Measurements from ENCODE around the gene ARF6. TPM values are rescaled to one million over a fixed set of nuclear protein-coding genes. Genes with fewer than 3 reads are reported as not detected.

The ARF6 gene
- total and polyA plus RNA-seq, 9 of the 15 experiments (the other 6 are each of a cell fraction or from before 2014, with no cell fraction given) = 15.3 to 35.2 (median 24.9) TPM

DNA sequence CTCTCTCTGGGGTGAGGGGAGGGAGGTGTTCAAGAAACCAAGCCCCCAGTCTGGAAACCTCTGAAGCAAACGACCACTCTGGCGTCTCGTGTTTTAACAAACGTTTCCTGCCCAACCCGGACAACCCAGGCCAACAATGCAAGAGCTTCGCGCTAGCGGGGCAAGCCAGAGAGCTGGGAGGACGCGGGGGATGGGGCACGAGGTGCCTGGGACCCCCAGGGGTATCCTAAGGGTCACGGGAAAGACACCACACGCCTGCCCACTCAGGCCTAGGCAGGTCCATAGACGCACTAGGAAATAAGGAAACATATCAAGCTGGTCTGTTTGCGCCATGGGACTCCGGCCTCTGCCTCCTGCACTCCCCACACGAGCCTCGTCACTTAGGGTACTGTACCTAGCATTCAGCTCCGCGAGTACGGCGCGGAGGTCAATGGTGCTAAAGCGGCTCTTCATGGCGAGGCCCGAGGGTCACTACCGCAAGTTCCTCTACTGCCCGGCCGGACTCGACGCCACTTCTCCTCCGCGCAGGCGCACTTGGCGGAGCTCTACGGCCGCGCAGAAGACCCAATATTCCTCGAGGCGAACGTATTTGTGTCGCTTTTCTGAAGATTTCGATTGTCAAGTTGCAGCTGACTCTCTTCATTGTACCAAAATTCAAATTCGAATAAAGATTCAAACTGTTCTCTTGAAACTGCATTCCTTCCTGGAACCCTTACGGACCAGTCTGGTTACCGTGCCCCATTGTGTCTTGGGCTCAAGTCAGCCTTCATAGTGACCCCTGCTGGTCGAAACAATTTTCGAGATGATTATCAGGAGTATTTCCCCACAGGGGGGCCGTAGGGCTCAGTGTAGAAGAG is 40.4 kb upstream of the ARF6 start, which contains the start of gene NEMF (continued):
- TF ChIP-seq, protein P1, sequence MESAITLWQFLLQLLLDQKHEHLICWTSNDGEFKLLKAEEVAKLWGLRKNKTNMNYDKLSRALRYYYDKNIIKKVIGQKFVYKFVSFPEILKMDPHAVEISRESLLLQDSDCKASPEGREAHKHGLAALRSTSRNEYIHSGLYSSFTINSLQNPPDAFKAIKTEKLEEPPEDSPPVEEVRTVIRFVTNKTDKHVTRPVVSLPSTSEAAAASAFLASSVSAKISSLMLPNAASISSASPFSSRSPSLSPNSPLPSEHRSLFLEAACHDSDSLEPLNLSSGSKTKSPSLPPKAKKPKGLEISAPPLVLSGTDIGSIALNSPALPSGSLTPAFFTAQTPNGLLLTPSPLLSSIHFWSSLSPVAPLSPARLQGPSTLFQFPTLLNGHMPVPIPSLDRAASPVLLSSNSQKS (CRISPR knock-in tag; IDR thresholded peaks at IDR 0.05) = no peak
- peak; percentile 66 for TF ChIP-seq POLR2B (IDR thresholded peaks at IDR 0.05; ENCODE audit: low read depth, partially characterized antibody)
- no peak for TF ChIP-seq ZNF175 (CRISPR knock-in tag; IDR thresholded peaks at IDR 0.05; ENCODE audit: low read depth)
- no peak for TF ChIP-seq PTTG1 (tag; IDR thresholded peaks at IDR 0.05; ENCODE audit: low read depth)
- no peak for TF ChIP-seq NUFIP1 (IDR thresholded peaks at IDR 0.05; ENCODE audit: partially characterized antibody)
- TF ChIP-seq, protein P2, sequence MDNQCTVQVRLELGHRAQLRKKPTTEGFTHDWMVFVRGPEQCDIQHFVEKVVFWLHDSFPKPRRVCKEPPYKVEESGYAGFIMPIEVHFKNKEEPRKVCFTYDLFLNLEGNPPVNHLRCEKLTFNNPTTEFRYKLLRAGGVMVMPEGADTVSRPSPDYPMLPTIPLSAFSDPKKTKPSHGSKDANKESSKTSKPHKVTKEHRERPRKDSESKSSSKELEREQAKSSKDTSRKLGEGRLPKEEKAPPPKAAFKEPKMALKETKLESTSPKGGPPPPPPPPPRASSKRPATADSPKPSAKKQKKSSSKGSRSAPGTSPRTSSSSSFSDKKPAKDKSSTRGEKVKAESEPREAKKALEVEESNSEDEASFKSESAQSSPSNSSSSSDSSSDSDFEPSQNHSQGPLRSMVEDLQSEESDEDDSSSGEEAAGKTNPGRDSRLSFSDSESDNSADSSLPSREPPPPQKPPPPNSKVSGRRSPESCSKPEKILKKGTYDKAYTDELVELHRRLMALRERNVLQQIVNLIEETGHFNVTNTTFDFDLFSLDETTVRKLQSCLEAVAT (IDR thresholded peaks at IDR 0.05) = no peak
- TF ChIP-seq, protein P3, sequence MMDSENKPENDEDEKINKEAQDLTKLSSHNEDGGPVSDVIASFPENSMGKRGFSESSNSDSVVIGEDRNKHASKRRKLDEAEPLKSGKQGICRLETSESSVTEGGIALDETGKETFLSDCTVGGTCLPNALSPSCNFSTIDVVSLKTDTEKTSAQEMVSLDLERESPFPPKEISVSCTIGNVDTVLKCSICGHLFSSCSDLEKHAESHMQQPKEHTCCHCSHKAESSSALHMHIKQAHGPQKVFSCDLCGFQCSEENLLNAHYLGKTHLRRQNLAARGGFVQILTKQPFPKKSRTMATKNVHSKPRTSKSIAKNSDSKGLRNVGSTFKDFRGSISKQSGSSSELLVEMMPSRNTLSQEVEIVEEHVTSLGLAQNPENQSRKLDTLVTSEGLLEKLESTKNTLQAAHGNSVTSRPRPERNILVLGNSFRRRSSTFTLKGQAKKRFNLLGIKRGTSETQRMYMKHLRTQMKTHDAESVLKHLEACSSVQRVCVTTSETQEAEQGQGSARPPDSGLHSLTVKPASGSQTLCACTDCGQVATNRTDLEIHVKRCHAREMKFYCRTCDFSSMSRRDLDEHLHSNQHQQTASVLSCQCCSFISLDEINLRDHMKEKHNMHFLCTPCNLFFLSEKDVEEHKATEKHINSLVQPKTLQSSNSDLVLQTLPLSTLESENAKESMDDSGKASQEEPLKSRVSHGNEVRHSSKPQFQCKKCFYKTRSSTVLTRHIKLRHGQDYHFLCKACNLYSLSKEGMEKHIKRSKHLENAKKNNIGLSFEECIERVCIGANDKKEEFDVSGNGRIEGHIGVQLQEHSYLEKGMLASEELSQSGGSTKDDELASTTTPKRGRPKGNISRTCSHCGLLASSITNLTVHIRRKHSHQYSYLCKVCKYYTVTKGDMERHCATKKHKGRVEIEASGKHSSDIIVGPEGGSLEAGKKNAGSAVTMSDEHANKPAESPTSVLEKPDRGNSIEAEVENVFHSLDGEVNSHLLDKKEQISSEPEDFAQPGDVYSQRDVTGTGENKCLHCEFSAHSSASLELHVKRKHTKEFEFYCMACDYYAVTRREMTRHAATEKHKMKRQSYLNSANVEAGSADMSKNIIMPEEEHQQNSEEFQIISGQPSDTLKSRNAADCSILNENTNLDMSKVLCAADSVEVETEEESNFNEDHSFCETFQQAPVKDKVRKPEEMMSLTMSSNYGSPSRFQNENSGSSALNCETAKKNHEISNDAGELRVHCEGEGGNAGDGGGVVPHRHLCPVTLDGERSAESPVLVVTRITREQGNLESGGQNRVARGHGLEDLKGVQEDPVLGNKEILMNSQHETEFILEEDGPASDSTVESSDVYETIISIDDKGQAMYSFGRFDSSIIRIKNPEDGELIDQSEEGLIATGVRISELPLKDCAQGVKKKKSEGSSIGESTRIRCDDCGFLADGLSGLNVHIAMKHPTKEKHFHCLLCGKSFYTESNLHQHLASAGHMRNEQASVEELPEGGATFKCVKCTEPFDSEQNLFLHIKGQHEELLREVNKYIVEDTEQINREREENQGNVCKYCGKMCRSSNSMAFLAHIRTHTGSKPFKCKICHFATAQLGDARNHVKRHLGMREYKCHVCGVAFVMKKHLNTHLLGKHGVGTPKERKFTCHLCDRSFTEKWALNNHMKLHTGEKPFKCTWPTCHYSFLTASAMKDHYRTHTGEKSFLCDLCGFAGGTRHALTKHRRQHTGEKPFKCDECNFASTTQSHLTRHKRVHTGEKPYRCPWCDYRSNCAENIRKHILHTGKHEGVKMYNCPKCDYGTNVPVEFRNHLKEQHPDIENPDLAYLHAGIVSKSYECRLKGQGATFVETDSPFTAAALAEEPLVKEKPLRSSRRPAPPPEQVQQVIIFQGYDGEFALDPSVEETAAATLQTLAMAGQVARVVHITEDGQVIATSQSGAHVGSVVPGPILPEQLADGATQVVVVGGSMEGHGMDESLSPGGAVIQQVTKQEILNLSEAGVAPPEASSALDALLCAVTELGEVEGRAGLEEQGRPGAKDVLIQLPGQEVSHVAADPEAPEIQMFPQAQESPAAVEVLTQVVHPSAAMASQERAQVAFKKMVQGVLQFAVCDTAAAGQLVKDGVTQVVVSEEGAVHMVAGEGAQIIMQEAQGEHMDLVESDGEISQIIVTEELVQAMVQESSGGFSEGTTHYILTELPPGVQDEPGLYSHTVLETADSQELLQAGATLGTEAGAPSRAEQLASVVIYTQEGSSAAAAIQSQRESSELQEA (IDR thresholded peaks at IDR 0.05; ENCODE audit: low read depth) = peak; percentile 96
- no peak for TF ChIP-seq ZNF830 (CRISPR knock-in tag; IDR thresholded peaks at IDR 0.05)
- TF ChIP-seq, protein P4, sequence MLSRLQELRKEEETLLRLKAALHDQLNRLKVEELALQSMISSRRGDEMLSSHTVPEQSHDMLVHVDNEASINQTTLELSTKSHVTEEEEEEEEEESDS (CRISPR knock-in tag; IDR thresholded peaks at IDR 0.05) = no peak
- TF ChIP-seq MCM3 (IDR thresholded peaks at IDR 0.05) = no peak
- no peak for TF ChIP-seq TSC22D4 (tag; IDR thresholded peaks at IDR 0.05)
- no peak for TF ChIP-seq SAFB2 (IDR thresholded peaks at IDR 0.05; ENCODE audit: borderline replicate concordance, low read depth, low read length, severe bottlenecking)
- no peak for TF ChIP-seq LARP7 (IDR thresholded peaks at IDR 0.05)
- TF ChIP-seq NCOA4 (IDR thresholded peaks at IDR 0.05; ENCODE audit: partially characterized antibody) = no peak
- TF ChIP-seq, protein P5, sequence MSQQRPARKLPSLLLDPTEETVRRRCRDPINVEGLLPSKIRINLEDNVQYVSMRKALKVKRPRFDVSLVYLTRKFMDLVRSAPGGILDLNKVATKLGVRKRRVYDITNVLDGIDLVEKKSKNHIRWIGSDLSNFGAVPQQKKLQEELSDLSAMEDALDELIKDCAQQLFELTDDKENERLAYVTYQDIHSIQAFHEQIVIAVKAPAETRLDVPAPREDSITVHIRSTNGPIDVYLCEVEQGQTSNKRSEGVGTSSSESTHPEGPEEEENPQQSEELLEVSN (IDR thresholded peaks at IDR 0.05; ENCODE audit: borderline replicate concordance in 1 of 2, extremely low read depth in 1 of 2, insufficient read depth in 1 of 2, insufficient read length in 1 of 2, low read depth in 1 of 2, low read length in 1 of 2, poor library complexity in 1 of 2, severe bottlenecking in 1 of 2) = peak; percentile 32 to 39

Data from K562 (cell line).